ENCODE data around the gene ACSF3. TPM values are rescaled to one million over a fixed set of nuclear protein-coding genes. Genes with fewer than 3 reads are reported as not detected.
A peak's percentile ranks its signal among the peaks of the same experiment; 100 is the strongest.

Gene ACSF3
- total RNA-seq, 3 donors from 2014 or later = 44.7 to 77.8 (median 49.6) TPM

GRCh38 chr16:89050868-89051311, 42.8 kb upstream of the ACSF3 start:
- Histone ChIP-seq H3K9me3 (no peaks in the 10 kb centered on the region), H3K36me3 (ENCODE audit: low read depth) (no peaks in the 10 kb centered on the region), H3K4me3 (no peak overlapping the region), H3K4me1 (ENCODE audit: low read depth) (peaks cover 6% of the 10 kb centered on the region)
- TF ChIP-seq CTCF (IDR thresholded peaks at IDR 0.05) = no peak
- intact Hi-C loops (cut with DNase I, micrococcal nuclease) = no loop called here
- DNase-seq = peak in 2 of 3 donors; percentile 30 to 44
- ATAC-seq = no peak

DNA sequence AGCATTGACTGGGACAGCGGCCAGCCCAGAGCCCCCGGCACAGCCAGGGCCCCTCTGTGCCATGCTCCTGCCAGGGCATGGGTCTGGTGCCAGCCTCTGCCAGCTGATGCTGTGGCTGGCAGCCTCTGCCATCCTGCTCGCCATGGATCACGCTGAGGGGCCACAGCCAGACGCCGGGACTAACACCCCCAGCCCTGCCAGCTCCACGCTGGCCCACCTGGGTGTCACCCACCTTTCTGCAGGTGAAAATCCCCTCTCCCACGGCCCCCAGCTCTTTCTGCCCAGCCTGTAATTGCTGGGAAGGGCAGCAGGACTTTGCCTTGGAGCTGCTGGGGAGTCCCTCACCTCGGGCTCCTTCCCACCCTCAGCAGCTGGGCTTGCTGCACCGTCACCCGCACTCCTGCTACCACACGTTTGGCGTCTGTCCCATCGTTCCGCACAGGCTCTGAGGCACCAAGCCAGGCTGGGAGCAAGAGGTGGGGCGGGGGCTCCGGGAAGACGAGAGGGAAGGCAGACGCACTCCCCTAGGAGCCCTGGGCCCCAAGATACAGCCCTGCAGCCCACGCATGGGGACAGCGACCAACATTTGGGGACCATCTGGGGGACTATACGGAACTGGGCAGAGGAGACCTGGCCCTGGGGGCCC, 42.0 kb upstream of the ACSF3 start:
- H3K4me1 ChIP-seq (ENCODE audit: low read depth) = peaks cover 6% of the 10 kb centered on the region
- no peaks in the 10 kb centered on the region for H3K9me3 ChIP-seq
- intact Hi-C loops (cut with DNase I, micrococcal nuclease) = no loop called here
- TF ChIP-seq CTCF (IDR thresholded peaks at IDR 0.05) = no peak
- ATAC-seq = no peak
- DNase-seq = peak in 2 of 3 donors; percentile 39 to 46
- H3K36me3 ChIP-seq (ENCODE audit: low read depth) = no peaks in the 10 kb centered on the region
- no peak overlapping the region for H3K4me3 ChIP-seq

DNA sequence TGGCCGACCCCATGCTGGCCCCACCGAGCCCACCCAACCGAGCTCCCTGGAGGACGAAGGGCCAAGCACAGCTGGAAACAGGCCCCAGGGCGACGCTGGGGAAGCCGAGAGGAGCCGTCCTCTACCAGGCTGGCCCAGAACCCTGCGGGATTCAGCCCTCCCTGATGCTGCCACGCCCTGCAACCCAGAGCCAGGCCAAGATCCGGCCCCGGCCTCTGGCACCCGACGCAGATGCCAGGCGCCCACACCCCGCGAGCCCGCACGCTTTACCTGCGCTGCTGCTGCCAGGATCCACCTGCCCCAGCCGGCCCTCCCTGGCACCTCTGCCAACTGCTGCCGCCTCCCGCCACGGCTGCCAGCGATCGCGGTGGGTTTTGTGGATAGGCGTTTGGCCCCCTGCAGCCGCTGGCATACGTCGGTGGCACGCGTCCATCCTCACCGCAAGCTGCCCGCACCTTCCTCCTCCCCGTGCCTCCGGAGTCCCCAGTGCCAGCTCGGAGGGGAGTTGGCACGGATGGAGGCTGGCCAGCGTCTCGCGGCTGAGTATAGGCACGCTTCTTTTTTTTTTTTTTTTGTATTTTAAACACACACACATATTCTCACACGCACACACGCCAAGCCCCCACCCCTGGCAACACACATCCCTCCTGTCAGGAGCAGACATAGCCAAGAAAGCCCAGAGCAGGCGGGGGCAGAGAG, 41.3 kb upstream of the ACSF3 start:
- no peak for TF ChIP-seq CTCF (IDR thresholded peaks at IDR 0.05)
- peaks cover 6% of the 10 kb centered on the region for H3K4me1 ChIP-seq (ENCODE audit: low read depth)
- intact Hi-C loops (cut with DNase I, micrococcal nuclease) = no loop called here
- no peak overlapping the region for H3K4me3 ChIP-seq
- ATAC-seq (peak; percentile 58), DNase-seq (peak in 2 of 3 donors; percentile 71 to 77)
- no peaks in the 10 kb centered on the region for H3K36me3 ChIP-seq (ENCODE audit: low read depth)
- H3K9me3 ChIP-seq = no peaks in the 10 kb centered on the region

DNA sequence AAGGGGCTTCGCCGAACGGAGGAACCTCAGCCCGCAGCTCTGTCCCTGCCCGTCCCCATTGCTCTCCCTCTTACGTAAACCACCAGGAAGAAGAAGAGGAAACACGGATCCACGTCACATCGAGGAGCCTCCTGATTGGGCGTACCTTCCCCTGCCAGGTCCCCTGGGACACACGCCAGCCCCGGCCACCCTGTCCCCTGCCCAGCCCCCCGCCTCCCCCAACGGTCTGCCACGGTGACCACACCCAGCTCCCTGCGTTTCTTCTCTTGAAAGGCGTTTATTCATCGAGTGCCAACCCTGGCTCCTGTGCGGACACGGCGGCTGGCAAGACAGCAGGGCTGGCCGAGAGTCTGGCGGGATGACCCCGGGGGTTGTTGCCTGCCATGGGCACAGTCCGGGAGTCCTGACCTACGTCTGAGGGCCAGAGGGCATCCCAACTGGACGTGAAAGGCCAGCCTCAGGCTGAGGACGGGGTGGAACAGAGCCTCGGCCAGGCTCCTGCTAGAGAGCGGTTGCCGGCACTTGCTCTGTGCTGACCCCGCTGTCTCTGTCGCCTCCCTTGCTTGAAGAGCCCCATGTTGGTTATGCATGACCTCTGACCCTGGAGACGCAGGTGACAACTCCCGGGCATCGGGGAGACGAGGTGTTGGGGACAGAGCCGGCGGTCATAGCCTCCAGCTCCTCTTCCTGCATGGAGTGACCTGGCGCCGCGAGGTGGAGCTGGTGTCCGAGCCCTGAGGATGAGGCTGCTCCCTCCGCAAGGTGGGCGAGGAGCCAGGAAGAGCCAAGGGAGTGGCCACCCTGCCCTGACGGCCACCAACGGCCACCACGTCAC, 40.5 kb upstream of the ACSF3 start:
- intact Hi-C loops (cut with DNase I, micrococcal nuclease) = no loop called here
- Histone ChIP-seq H3K9me3 (no peaks in the 10 kb centered on the region), H3K4me1 (ENCODE audit: low read depth) (peaks cover 6% of the 10 kb centered on the region), H3K4me3 (peak overlapping the region; percentile 11), H3K36me3 (ENCODE audit: low read depth) (no peaks in the 10 kb centered on the region)
- ATAC-seq (peak; percentile 84), DNase-seq (peak; percentile 76 to 91 (median 90))
- peak; percentile 15 for TF ChIP-seq CTCF (IDR thresholded peaks at IDR 0.05)

GRCh38 chr16:89053725-89054029, 40.0 kb upstream of the ACSF3 start:
- H3K9me3 ChIP-seq = no peaks in the 10 kb centered on the region
- ATAC-seq = no peak
- no peaks in the 10 kb centered on the region for H3K36me3 ChIP-seq (ENCODE audit: low read depth)
- intact Hi-C loops (cut with DNase I, micrococcal nuclease) = no loop called here
- H3K4me1 ChIP-seq (ENCODE audit: low read depth) = peaks cover 6% of the 10 kb centered on the region
- DNase-seq = no peak
- no peak overlapping the region for H3K4me3 ChIP-seq
- no peak for TF ChIP-seq CTCF (IDR thresholded peaks at IDR 0.05)
